IPS-15b (cell line): ENCODE measurements around the gene SLC35B1.
"Not testable (repeated sequence)": the region's sequence is repeated elsewhere in the genome, so short reads cannot be mapped to it uniquely, and the experiment has no call there.

Experiments used
- H3K27me3 ChIP-seq: one replicate; pipeline ENCODE4 v1.6.1; 2013; ENCODE audit warnings: low read length; ENCODE audit not compliant: control insufficient read depth, insufficient read depth
- H3K36me3 ChIP-seq: one replicate; pipeline ENCODE4 v1.6.1; 2013; ENCODE audit warnings: low read length; ENCODE audit not compliant: control insufficient read depth, insufficient read depth
- H3K4me1 ChIP-seq: one replicate; pipeline ENCODE4 v1.6.1; 2013; ENCODE audit warnings: mild to moderate bottlenecking, low read length; ENCODE audit not compliant: control insufficient read depth, insufficient read depth
- H3K4me3 ChIP-seq: one replicate; pipeline ENCODE4 v1.5.1; 2013; ENCODE audit warnings: low read depth, low read length
- H3K9ac ChIP-seq: one replicate; pipeline ENCODE4 v1.6.1; 2013; ENCODE audit warnings: low read depth, mild to moderate bottlenecking, low read length
- H3K9me3 ChIP-seq: one replicate; pipeline ENCODE4 v1.6.1; 2013; ENCODE audit warnings: mild to moderate bottlenecking, low read length; ENCODE audit not compliant: control insufficient read depth, insufficient read depth

The SLC35B1 gene

DNA sequence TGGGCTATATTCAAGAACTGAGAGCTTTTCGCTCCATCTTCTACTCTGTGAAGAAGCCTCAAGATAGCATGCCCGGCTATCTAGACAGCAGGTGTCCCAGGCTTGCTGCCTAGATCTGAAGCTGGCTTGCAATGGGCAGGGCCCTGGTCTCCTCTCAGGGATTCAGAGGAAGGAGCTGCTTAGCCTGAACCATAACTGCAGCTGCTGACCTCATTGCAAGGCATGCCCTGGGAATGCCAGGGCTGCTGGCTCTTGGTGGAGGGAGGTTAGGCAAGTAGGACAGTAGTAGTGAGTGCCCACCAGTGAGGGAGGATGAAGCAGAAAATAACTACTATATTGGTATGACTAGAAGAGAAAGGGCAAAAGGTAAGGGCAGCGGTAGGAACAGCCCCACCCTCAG lies 21.3 kb upstream of the SLC35B1 start:
- Histone ChIP-seq H3K4me3 (no peak overlapping the region), H3K36me3 (peaks cover 3% of the 10 kb centered on the region)

GRCh38 chr17:49728425-49728824 lies 20.7 kb upstream of the SLC35B1 start:
- no peaks in the 10 kb centered on the region for H3K9me3 ChIP-seq
- H3K4me1 ChIP-seq: no peaks in the 10 kb centered on the region
- H3K27me3 ChIP-seq: no peaks in the 10 kb centered on the region
- no peak overlapping the region for H3K4me3 ChIP-seq
- H3K9ac ChIP-seq: no peak overlapping the region
- peaks cover 3% of the 10 kb centered on the region for H3K36me3 ChIP-seq

More for the DNA sequence above, 21.3 kb upstream of the SLC35B1 start:
- no peaks in the 10 kb centered on the region for H3K27me3 ChIP-seq
- no peak overlapping the region for H3K9ac ChIP-seq
- no peaks in the 10 kb centered on the region for H3K9me3 ChIP-seq
- H3K4me1 ChIP-seq: no peaks in the 10 kb centered on the region

- no peak overlapping the region for H3K4me3 ChIP-seq
- peaks cover 5% of the 10 kb centered on the region for H3K36me3 ChIP-seq
These were observed 19.6 kb upstream of the SLC35B1 start for GRCh38 chr17:49727380-49727779.

GRCh38 chr17:49725452-49726130 lies 17.8 kb upstream of the SLC35B1 start:
- Histone ChIP-seq H3K9me3 (no peaks in the 10 kb centered on the region), H3K4me1 (no peaks in the 10 kb centered on the region), H3K9ac (no peak overlapping the region), H3K4me3 (no peak overlapping the region), H3K36me3 (peaks cover 13% of the 10 kb centered on the region), H3K27me3 (no peaks in the 10 kb centered on the region)

More at GRCh38 chr17:49727380-49727779, 19.6 kb upstream of the SLC35B1 start:
- H3K4me1 ChIP-seq: no peaks in the 10 kb centered on the region
- H3K9me3 ChIP-seq: no peaks in the 10 kb centered on the region
- no peak overlapping the region for H3K9ac ChIP-seq
- no peaks in the 10 kb centered on the region for H3K27me3 ChIP-seq

GRCh38 chr17:49724552-49724951 lies 16.8 kb upstream of the SLC35B1 start:
- H3K9ac ChIP-seq, H3K9me3 ChIP-seq, H3K27me3 ChIP-seq, H3K4me1 ChIP-seq, H3K4me3 ChIP-seq: not testable (repeated sequence)
- peaks cover 17% of the 10 kb centered on the region for H3K36me3 ChIP-seq

DNA sequence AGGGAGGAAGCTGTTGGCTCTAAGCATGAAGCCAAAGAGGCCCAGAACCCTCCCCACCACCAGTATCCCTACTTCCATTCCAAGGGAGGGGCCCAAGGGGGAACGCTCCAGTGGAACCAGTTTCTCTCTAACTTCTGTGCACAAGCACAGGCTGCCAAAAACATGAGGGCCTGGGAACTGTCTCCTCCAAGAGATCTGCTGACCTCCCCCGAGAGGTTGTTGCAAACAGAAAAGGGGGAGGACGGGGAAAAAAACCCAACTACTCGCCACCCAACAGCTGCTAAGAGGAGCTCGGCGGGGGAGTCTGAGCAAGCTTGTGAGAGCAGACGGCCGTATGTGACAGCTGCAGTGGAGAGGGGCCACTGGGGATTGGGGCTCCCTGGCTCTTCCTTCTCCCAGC lies 15.7 kb upstream of the SLC35B1 start:
- H3K9ac ChIP-seq: no peak overlapping the region
- no peaks in the 10 kb centered on the region for H3K27me3 ChIP-seq
- H3K4me3 ChIP-seq: no peak overlapping the region
- H3K9me3 ChIP-seq: no peaks in the 10 kb centered on the region
- H3K4me1 ChIP-seq: no peaks in the 10 kb centered on the region
- peaks cover 22% of the 10 kb centered on the region for H3K36me3 ChIP-seq

GRCh38 chr17:49722066-49722465 lies 14.3 kb upstream of the SLC35B1 start:
- H3K4me3 ChIP-seq: no peak overlapping the region
- no peaks in the 10 kb centered on the region for H3K27me3 ChIP-seq
- H3K4me1 ChIP-seq: no peaks in the 10 kb centered on the region
- H3K9ac ChIP-seq: no peak overlapping the region
- no peaks in the 10 kb centered on the region for H3K9me3 ChIP-seq
- peaks cover 31% of the 10 kb centered on the region for H3K36me3 ChIP-seq

- Histone ChIP-seq H3K9ac (no peak overlapping the region), H3K27me3 (no peaks in the 10 kb centered on the region), H3K4me3 (no peak overlapping the region), H3K4me1 (no peaks in the 10 kb centered on the region), H3K36me3 (peaks cover 43% of the 10 kb centered on the region), H3K9me3 (no peaks in the 10 kb centered on the region)
These were observed 9.7 kb upstream of the SLC35B1 start for GRCh38 chr17:49717371-49717861.

DNA sequence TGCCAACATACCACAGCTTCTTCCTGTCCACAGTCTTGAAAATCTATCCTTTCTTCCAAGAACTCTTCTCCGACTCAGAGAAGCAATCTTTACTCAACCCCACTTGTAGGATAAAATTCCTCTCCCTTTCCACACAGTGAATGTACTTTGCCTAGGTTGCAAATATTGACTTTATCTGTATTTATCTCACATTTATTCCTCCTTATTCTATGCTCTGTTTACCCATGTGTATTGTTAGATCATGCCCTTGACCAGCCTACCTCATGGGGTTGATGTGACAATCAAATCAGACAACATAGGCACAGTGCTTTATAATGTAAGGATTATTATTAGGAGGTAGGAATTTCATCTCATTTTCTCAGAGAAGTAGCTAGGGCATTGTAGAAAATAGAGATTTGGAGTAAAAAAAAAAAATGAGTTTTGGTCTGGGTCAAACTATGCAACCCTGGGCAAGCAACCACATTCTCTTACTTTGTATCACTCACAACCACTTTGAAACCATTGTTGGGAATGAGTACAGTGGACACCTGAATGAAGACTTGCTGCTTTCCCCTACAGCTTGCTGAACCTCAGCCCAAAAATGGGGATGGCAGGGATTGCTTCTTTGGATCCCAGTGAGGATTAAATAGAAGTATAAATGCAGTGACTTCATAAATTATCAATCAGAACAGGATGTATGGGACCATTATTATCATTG lies 9.1 kb upstream of the SLC35B1 start:
- Histone ChIP-seq H3K9ac (no peak overlapping the region), H3K4me3 (no peak overlapping the region), H3K36me3 (peaks cover 38% of the 10 kb centered on the region), H3K9me3 (no peaks in the 10 kb centered on the region), H3K4me1 (no peaks in the 10 kb centered on the region), H3K27me3 (no peaks in the 10 kb centered on the region)

- no peak overlapping the region for H3K4me3 ChIP-seq
- peaks cover 41% of the 10 kb centered on the region for H3K36me3 ChIP-seq
- no peaks in the 10 kb centered on the region for H3K9me3 ChIP-seq
- no peaks in the 10 kb centered on the region for H3K27me3 ChIP-seq
- no peaks in the 10 kb centered on the region for H3K4me1 ChIP-seq
- no peak overlapping the region for H3K9ac ChIP-seq
These were observed 8.0 kb upstream of the SLC35B1 start for GRCh38 chr17:49715717-49716279.

GRCh38 chr17:49715216-49715615 lies 7.5 kb upstream of the SLC35B1 start:
- Histone ChIP-seq H3K9ac (no peak overlapping the region), H3K27me3 (no peaks in the 10 kb centered on the region), H3K4me3 (no peak overlapping the region), H3K9me3 (no peaks in the 10 kb centered on the region), H3K4me1 (no peaks in the 10 kb centered on the region), H3K36me3 (peaks cover 40% of the 10 kb centered on the region)
